Heart left ventricle (tissue), 16 donors: ENCODE results near the gene PLN. TPM values are rescaled to one million over a fixed set of nuclear protein-coding genes. Genes with fewer than 3 reads are reported as not detected.

Experiments
- ATAC-seq, 4 donors: fragments of 200-7000 bp; cut with Tn5 transposase; one replicate each; pipeline ENCODE4 v1.9.1; 2020 to 2022; ENCODE audit warnings: moderate library complexity in 4 of 4, mild to moderate bottlenecking in 3 of 4, moderate number of reproducible peaks in 1 of 4
- DNase-seq, 5 donors: peaks; one replicate each; pipeline ENCODE4 v3.0.0-alpha.2; 2020
- H3K27ac ChIP-seq, 12 donors: fragments of 200-600 bp; sonication (generic) in 4 of 12; one replicate each; pipeline versions ENCODE4 v1.5.0 to v1.8.0; 2016 to 2022; ENCODE audit warnings: mild to moderate bottlenecking in 2 of 12
- H3K27me3 ChIP-seq, 9 donors: fragments of 200-600 bp; sonication (generic) in 2 of 9; one replicate each; pipeline versions ENCODE4 v1.5.1 to v1.8.0; 2016 to 2022; ENCODE audit warnings: mild to moderate bottlenecking in 3 of 9
- H3K36me3 ChIP-seq, 9 donors: fragments of 200-600 bp; sonication (generic) in 2 of 9; one replicate each; pipeline versions ENCODE4 v1.5.0 to v1.8.0; 2018 to 2022; ENCODE audit warnings: mild to moderate bottlenecking in 2 of 9
- H3K4me1 ChIP-seq, 12 donors: fragments of 200-600 bp; sonication (generic) in 4 of 12; one replicate each; pipeline versions ENCODE4 v1.5.0 to v1.8.0; 2016 to 2022; ENCODE audit warnings: mild to moderate bottlenecking in 3 of 12
- H3K4me3 ChIP-seq, 12 donors: fragments of 200-600 bp; sonication (generic) in 4 of 12; one replicate each; pipeline versions ENCODE4 v1.5.0 to v1.8.0; 2017 to 2022; ENCODE audit warnings: mild to moderate bottlenecking in 9 of 12, moderate library complexity in 4 of 12
- H3K9me3 ChIP-seq, 12 donors: fragments of 200-600 bp; sonication (generic) in 4 of 12; one replicate each; pipeline versions ENCODE4 v1.5.0 to v1.8.0; 2016 to 2022; ENCODE audit warnings: mild to moderate bottlenecking in 1 of 12
- CTCF ChIP-seq, 12 donors: fragments of 200-600 bp; sonication (generic) in 4 of 12; IDR thresholded peaks; one replicate each; pipeline versions ENCODE4 v1.5.0 to v1.8.0; 2018 to 2022; ENCODE audit warnings: antibody characterized with exemption in 12 of 12, mild to moderate bottlenecking in 5 of 12
- POLR2A ChIP-seq, 2 donors: fragments of 450-650 bp; IDR thresholded peaks; one replicate each; pipeline ENCODE4 v1.6.1; 2017; ENCODE audit warnings: antibody characterized with exemption in 2 of 2, mild to moderate bottlenecking in 2 of 2, moderate library complexity in 2 of 2
- WGBS, 4 donors: extraction: QIAGEN DNeasy Blood & Tissue Kit in 2 of 4; methylation state at CpG; one replicate each; pipeline versions ENCODE4 v1.1.5 to v1.1.7; 2013 to 2018; 5-methylcytosine and 5-hydroxymethylcytosine counted together
- intact Hi-C, 10 donors: fragments of 100-400 bp; cut with DNase I; formaldehyde crosslinking; loops; one replicate each; pipeline versions ENCODE4 v1.11.1 to v1.14.2; 2022
- polyA plus RNA-seq, 2 donors: library from polyadenylated mRNA; stranded (reverse); fragments of 200-250 nt; gene quantifications; one replicate each; pipeline ENCODE4 v1.2.3, GENCODE V29; 2013
- total RNA-seq, 9 donors: library from RNA; depleted of rRNA in 2 of 9; stranded (reverse); fragments of >200 nt in 2 of 9; fragmentation: NEBNext Ultra II Directional in 3 of 9; extraction: Animal tissue kit (Norgen Biotek cat#: 25700) in 3 of 9; gene quantifications; one replicate each; pipeline versions ENCODE4 v1.1.0 to v1.2.4, GENCODE V29; 2016 to 2023
- donor health status: ischemic (EF 13 %, LVEDD 7.1; RV severe dilation, severe dysfunction).
- donor health status: healthy with polysubstance abuse.
- donor health status: DM: no; HTN: yes; CAD: no.
- donor health status: DM: no; HTN: no; CAD: no.
- donor health status: ischemic (EF 25% LVEDD 6.9; RV normal size, moderate dysfunction).
- donor health status: ischemic (EF 25% LVEDD 5.7; RV mildly dilated, moderate dysfunction).
- donor health status: healthy.
- donor health status: DM: yes; HTN: yes; CAD: no.
- donor health status: ischemic (EF 35%, LVEDD 5.7; RV mildly dilated, moderate dysfunction).
- donor health status: nonischemic (EF 11% LVEDD 7.7; RV severe dilation, severe dysfunction).
- donor health status: DM: yes; HTN: yes; CAD: no.
- donor health status: PGD.
- donor health status: ischemic (EF 29% LVEDD 5.4; RV normal size, mild dysfunction).
- donor health status: nonischemic (EF 23%, LVEDD 6.1; RV moderate dilation, normal function).

The PLN gene
- total and polyA plus RNA-seq, 11 donors, result 974 to 3,015 (median 1,768) TPM

- ATAC-seq, result peak in 3 of 4 donors; percentile 39 to 69 (median 44)
- 77 to 90% (median 85%) methylated on average over 1 of the region's 1 CpG for WGBS, 4 donors
Observed at GRCh38 chr6:118501765-118502164, 46.3 kb upstream of the PLN start.

GRCh38 chr6:118502169-118502568, 45.9 kb upstream of the PLN start:
- Histone ChIP-seq H3K27ac (no peak overlapping the region), H3K4me3 (no peak overlapping the region), H3K4me1 (peaks cover 0 to 12% (median 2%) of the 10 kb centered on the region in 12 donors), H3K9me3 (peaks cover 0 to 20% (median 0%) of the 10 kb centered on the region in 12 donors), H3K27me3 (no peaks in the 10 kb centered on the region), H3K36me3 (peaks cover 0 to 41% (median 4%) of the 10 kb centered on the region in 9 donors)
- no peak for ATAC-seq
- no peak for TF ChIP-seq CTCF (IDR thresholded peaks at IDR 0.05)
- TF ChIP-seq POLR2A (IDR thresholded peaks at IDR 0.05), result no peak
- intact Hi-C loops, result loop anchor here in 3 of 10 donors (10.0 kb wide), 1 partner anchor 127 kb away; no protein-coding TSS in a partner anchor
- WGBS, 4 donors, result 44 to 92% (median 71%) methylated on average over 2 of the region's 2 CpGs
- DNase-seq, result no peak

More at GRCh38 chr6:118501765-118502164, 46.3 kb upstream of the PLN start:
- no peak overlapping the region for H3K4me3 ChIP-seq
- H3K36me3 ChIP-seq, result peaks cover 0 to 41% (median 4%) of the 10 kb centered on the region in 9 donors
- intact Hi-C loops, result loop anchor here in 3 of 10 donors (10.0 kb wide), 1 partner anchor 127 kb away; no protein-coding TSS in a partner anchor
- peaks cover 0 to 8% (median under 1%) of the 10 kb centered on the region in 12 donors for H3K4me1 ChIP-seq
- no peak overlapping the region for H3K27ac ChIP-seq
- no peaks in the 10 kb centered on the region for H3K27me3 ChIP-seq
- TF ChIP-seq CTCF (IDR thresholded peaks at IDR 0.05) (no peak), POLR2A (IDR thresholded peaks at IDR 0.05) (no peak)
- DNase-seq, result no peak
- H3K9me3 ChIP-seq, result peaks cover 0 to 20% (median 0%) of the 10 kb centered on the region in 12 donors

GRCh38 chr6:118504611-118505010, 43.5 kb upstream of the PLN start:
- WGBS, 4 donors, result 62 to 74% (median 65%) methylated on average over 2 of the region's 2 CpGs
- H3K4me3 ChIP-seq, result no peak overlapping the region
- H3K9me3 ChIP-seq, result peaks cover 0 to 20% (median 0%) of the 10 kb centered on the region in 12 donors
- no peaks in the 10 kb centered on the region for H3K27me3 ChIP-seq
- ATAC-seq (peak in 3 of 4 donors; percentile 69 to 82 (median 72)), DNase-seq (no peak)
- intact Hi-C loops, result loop anchor here in 6 of 10 donors (5.0 to 10.0 kb wide), 3 partner anchors 130 to 217 kb away; no protein-coding TSS in a partner anchor
- H3K36me3 ChIP-seq, result peaks cover 0 to 41% (median 4%) of the 10 kb centered on the region in 9 donors
- H3K4me1 ChIP-seq, result peaks cover 0 to 24% (median 7%) of the 10 kb centered on the region in 12 donors
- peak overlapping the region in 10 of 12 donors; percentile 9 to 59 (median 46) for H3K27ac ChIP-seq
- TF ChIP-seq POLR2A (IDR thresholded peaks at IDR 0.05), result no peak
- no peak for TF ChIP-seq CTCF (IDR thresholded peaks at IDR 0.05)

GRCh38 chr6:118505656-118506055, 42.4 kb upstream of the PLN start:
- peaks cover 0 to 39% (median 4%) of the 10 kb centered on the region in 9 donors for H3K36me3 ChIP-seq
- H3K27ac ChIP-seq, result peak overlapping the region in 7 of 12 donors; percentile 15 to 79 (median 59)
- peaks cover 0 to 24% (median 7%) of the 10 kb centered on the region in 12 donors for H3K4me1 ChIP-seq
- TF ChIP-seq POLR2A (IDR thresholded peaks at IDR 0.05) (no peak), CTCF (IDR thresholded peaks at IDR 0.05) (no peak)
- 83 to 93% (median 90%) methylated on average over 2 of the region's 2 CpGs for WGBS, 4 donors
- H3K9me3 ChIP-seq, result peaks cover 0 to 15% (median 0%) of the 10 kb centered on the region in 12 donors
- H3K4me3 ChIP-seq, result no peak overlapping the region
- ATAC-seq (no peak), DNase-seq (no peak)
- no peaks in the 10 kb centered on the region for H3K27me3 ChIP-seq
- intact Hi-C loops, result loop anchor here in 7 of 10 donors (2.0 to 10.0 kb wide), 4 partner anchors 131 to 218 kb away; no protein-coding TSS in a partner anchor
